A549 (cell line): ENCODE results near the gene CAPN6. TPM values are rescaled to one million over a fixed set of nuclear protein-coding genes. Genes with fewer than 3 reads are reported as not detected.
A peak's percentile ranks its signal among the peaks of the same experiment; 100 is the strongest.

ENCODE experiments used
- ATAC-seq, 2 experiments: fragments of 200-7000 bp in 1 of 2; fragments of >200 bp in 1 of 2; cut with Nextera tagmentation in 1 of 2; cut with Tn5 transposase in 1 of 2; 3 replicates each; pipeline versions ENCODE4 v1.8.0 to v1.9.1; 2018 to 2020; ENCODE audit warnings: mild to moderate bottlenecking in 1 of 2, moderate library complexity in 1 of 2
- CTCF ChIA-PET: fragments of 300-600 bp; sonication (Branson Sonifier 250); formaldehyde crosslinking; extraction: SDS; loops from one replicate; lab custom pipeline; 2021; ENCODE audit warnings: antibody characterized with exemption, inconsistent platforms; lab: Yijun Ruan, JAX
- POLR2A ChIA-PET: fragments of 350-600 bp; formaldehyde crosslinking; extraction: SDS; loops from one replicate; lab custom pipeline; 2021; ENCODE audit warnings: antibody characterized with exemption, inconsistent platforms; lab: Yijun Ruan, JAX
- DNase-seq, 2 experiments: peaks; one replicate each; pipeline versions ENCODE4 v3.0.0 to v3.0.0-alpha.2; 2011 to 2016; ENCODE audit warnings: low read depth in 1 of 2, low spot score in 1 of 2
- FAIRE-seq: peaks from 2 replicates; lab custom pipeline; 2011; peaks lifted over from hg19 to GRCh38; lab: Jason Lieb, UNC
- H3K27ac ChIP-seq, 2 experiments: fragments of >200 bp; sonication (Bioruptor Twin); formaldehyde crosslinking; 3 replicates each; pipeline ENCODE4 v1.5.1; 2016 to 2017
- H3K4me1 ChIP-seq: fragments of >200 bp; sonication (Bioruptor Twin); formaldehyde crosslinking; 3 replicates; pipeline ENCODE4 v1.6.1; 2016
- H3K4me2 ChIP-seq: fragments of >200 bp; sonication (Bioruptor Twin); formaldehyde crosslinking; 3 replicates; pipeline ENCODE4 v1.6.1; 2016
- H3K4me3 ChIP-seq: fragments of >200 bp; sonication (Bioruptor Twin); formaldehyde crosslinking; 3 replicates; pipeline ENCODE4 v1.5.1; 2016
- H3K9me3 ChIP-seq: fragments of >200 bp; sonication (Bioruptor Twin); formaldehyde crosslinking; 3 replicates; pipeline ENCODE4 v1.6.1; 2016
- BCL3 ChIP-seq: fragments of >200 bp; sonication (Bioruptor Twin); formaldehyde crosslinking; IDR thresholded peaks from 3 replicates; pipeline ENCODE4 v1.6.1; 2016
- CBX2 ChIP-seq: fragments of 200-600 bp; sonication (generic); IDR thresholded peaks from 2 replicates; pipeline ENCODE4 v1.6.1; 2016; ENCODE audit warnings: low read depth, mild to moderate bottlenecking, borderline replicate concordance
- CBX8 ChIP-seq: fragments of 200-600 bp; sonication (generic); IDR thresholded peaks from 2 replicates; pipeline ENCODE4 v1.6.1; 2016
- CEBPB ChIP-seq, 2 experiments: fragments of >200 bp in 1 of 2; sonication (Bioruptor Twin) in 1 of 2; formaldehyde crosslinking in 1 of 2; IDR thresholded peaks; 2 replicates each; pipeline ENCODE4 v1.6.1; 2012 to 2016
- E2F6 ChIP-seq: IDR thresholded peaks from 2 replicates; pipeline ENCODE4 v1.6.1; 2012; ENCODE audit warnings: low read depth, borderline replicate concordance
- FOXS1 ChIP-seq: fragments of 250-450 bp; sonication (Bioruptor Pico); IDR thresholded peaks from 2 replicates; pipeline ENCODE4 v1.5.0; 2020; ENCODE audit warnings: mild to moderate bottlenecking, moderate library complexity
- HEYL ChIP-seq: fragments of 250-450 bp; sonication (Bioruptor Pico); IDR thresholded peaks from 2 replicates; pipeline ENCODE4 v1.8.0; 2021; ENCODE audit warnings: mild to moderate bottlenecking, moderate library complexity
- JUN ChIP-seq, 2 experiments: fragments of >200 bp; sonication (Bioruptor Twin); formaldehyde crosslinking; IDR thresholded peaks; 2 replicates in 1 of 2; 3 replicates in 1 of 2; pipeline ENCODE4 v1.6.1; 2016 to 2017
- JUNB ChIP-seq: fragments of >200 bp; sonication (Bioruptor Twin); formaldehyde crosslinking; IDR thresholded peaks from 2 replicates; pipeline ENCODE4 v1.6.1; 2016
- MAFK ChIP-seq: fragments of 450-650 bp; IDR thresholded peaks from 2 replicates; pipeline ENCODE4 v1.6.1; 2014; ENCODE audit not compliant: partially characterized antibody
- MAX ChIP-seq: IDR thresholded peaks from 2 replicates; pipeline ENCODE4 v1.6.1; 2012
- MYC ChIP-seq: IDR thresholded peaks from 2 replicates; pipeline ENCODE4 v1.6.1; 2012; ENCODE audit warnings: mild to moderate bottlenecking, inconsistent platforms, low read length, improper control_type of control experiment, borderline replicate concordance
- NFE2L2 ChIP-seq: fragments of 150-350 bp; conservative IDR thresholded peaks from 2 replicates; pipeline ENCODE4 v1.6.1; 2014; ENCODE audit warnings: low read length
- NR3C1 ChIP-seq: fragments of >200 bp; sonication (Bioruptor Twin); formaldehyde crosslinking; IDR thresholded peaks from 3 replicates; pipeline ENCODE4 v1.6.1; 2017
- PHF8 ChIP-seq: fragments of 200-600 bp; sonication (generic); IDR thresholded peaks from 2 replicates; pipeline ENCODE4 v1.6.1; 2016; ENCODE audit warnings: low read depth, mild to moderate bottlenecking, antibody characterized with exemption, moderate library complexity, borderline replicate concordance
- POLR2A ChIP-seq: IDR thresholded peaks from 2 replicates; pipeline ENCODE4 v1.6.1; 2012; ENCODE audit warnings: mild to moderate bottlenecking, low read length
- RAD21 ChIP-seq, 2 experiments: fragments of >200 bp in 1 of 2; sonication (Bioruptor Twin) in 1 of 2; formaldehyde crosslinking in 1 of 2; IDR thresholded peaks in 1 of 2; conservative IDR thresholded peaks in 1 of 2; 2 replicates in 1 of 2; 3 replicates in 1 of 2; pipeline ENCODE4 v1.6.1; 2012 to 2018; ENCODE audit warnings: inconsistent platforms in 1 of 2
- RNF2 ChIP-seq: fragments of 200-600 bp; sonication (generic); IDR thresholded peaks from 2 replicates; pipeline ENCODE4 v1.6.1; 2016; ENCODE audit warnings: low read depth, mild to moderate bottlenecking, antibody characterized with exemption, moderate library complexity, borderline replicate concordance
- SMC3 ChIP-seq: fragments of >200 bp; sonication (Bioruptor Twin); formaldehyde crosslinking; IDR thresholded peaks from 3 replicates; pipeline ENCODE4 v1.6.1; 2018; ENCODE audit warnings: inconsistent platforms
- USF2 ChIP-seq: fragments of 450-650 bp; IDR thresholded peaks from 2 replicates; pipeline ENCODE4 v1.6.1; 2014; ENCODE audit warnings: antibody characterized with exemption
- ZNF302 ChIP-seq: fragments of 250-450 bp; sonication (Bioruptor Pico); IDR thresholded peaks from 2 replicates; pipeline ENCODE4 v1.9.0; 2021; ENCODE audit warnings: inconsistent platforms, mild to moderate bottlenecking, moderate library complexity
- WGBS: methylation state at CpG from one replicate; pipeline ENCODE4 v1.1.6; 2017; ENCODE audit errors: missing lambda C conversion rate; 5-methylcytosine and 5-hydroxymethylcytosine counted together
- polyA plus RNA-seq, 4 experiments: library from polyadenylated mRNA; depleted of rRNA in 3 of 4; stranded (reverse); fragments of >200 nt; fragmentation: RNase III in 1 of 4; extraction: RNeasy Plus Mini Kit Qiagen cat#74134 plus additional on column Dnase treatment in 1 of 4; gene quantifications; 2 replicates in 3 of 4; 3 replicates in 1 of 4; pipeline ENCODE4 v1.2.3, GENCODE V29; 2011 to 2017

The CAPN6 gene
- polyA plus RNA-seq, 2 of the 4 experiments (the other 2 are of a cell fraction), result not detected

GRCh38 chrX:111318901-111319300 is 48.6 kb upstream of the CAPN6 start:
- Histone ChIP-seq H3K4me1 (no peaks in the 10 kb centered on the region), H3K4me3 (no peak overlapping the region)
- POLR2A ChIA-PET, result no interaction called here
- DNase-seq (no peak), ATAC-seq (no peak)
- TF ChIP-seq HEYL (CRISPR knock-in tag) (no peak), USF2 (no peak)
- TF ChIP-seq, all 56 proteins: peak for 0
- FAIRE-seq, result no peak
- CTCF ChIA-PET, result no interaction called here
- H3K27ac ChIP-seq, result no peak overlapping the region
- no peak overlapping the region for H3K4me2 ChIP-seq
- no peaks in the 10 kb centered on the region for H3K9me3 ChIP-seq

GRCh38 chrX:111309083-111309482 is 38.8 kb upstream of the CAPN6 start:
- no peak overlapping the region for H3K27ac ChIP-seq
- H3K4me3 ChIP-seq, result no peak overlapping the region
- ChIA-PET POLR2A (no interaction called here), CTCF (no interaction called here)
- H3K4me1 ChIP-seq, result no peaks in the 10 kb centered on the region
- DNase-seq (no peak), ATAC-seq (no peak), FAIRE-seq (no peak)
- 40% methylated on average over 2 of the region's 2 CpGs for WGBS
- no peaks in the 10 kb centered on the region for H3K9me3 ChIP-seq
- TF ChIP-seq SMC3 (no peak), CBX2 (no peak), JUNB (no peak), NFE2L2 (no peak), BCL3 (no peak)
- no peak overlapping the region for H3K4me2 ChIP-seq

GRCh38 chrX:111308039-111308438 is 37.8 kb upstream of the CAPN6 start:
- POLR2A ChIA-PET, result no interaction called here
- H3K27ac ChIP-seq, result no peak overlapping the region
- no peaks in the 10 kb centered on the region for H3K4me1 ChIP-seq
- no peak for FAIRE-seq
- 16% methylated on average over 3 of the region's 3 CpGs for WGBS
- TF ChIP-seq CBX2 (no peak), FOXS1 (CRISPR knock-in tag) (no peak), ZNF302 (CRISPR knock-in tag) (no peak), MYC (no peak), JUN (IDR thresholded peaks at IDR 0.05) (no peak), MAX (no peak), E2F6 (no peak), POLR2A (no peak), CEBPB (IDR thresholded peaks at IDR 0.05) (no peak), PHF8 (no peak), JUNB (no peak), RAD21 (conservative IDR thresholded peaks at IDR 0.05 in 1 of 2, IDR thresholded peaks at IDR 0.05 in 1 of 2) (no peak), SMC3 (no peak), RNF2 (no peak), CBX8 (no peak)
- TF ChIP-seq, all 56 proteins: peak for 0
- CTCF ChIA-PET, result no interaction called here
- Histone ChIP-seq H3K4me3 (no peak overlapping the region), H3K4me2 (no peak overlapping the region), H3K9me3 (no peaks in the 10 kb centered on the region)
- DNase-seq, result no peak
- ATAC-seq, result no peak

GRCh38 chrX:111302284-111302683 is 32.0 kb upstream of the CAPN6 start:
- WGBS, result 10% methylated on average over 2 of the region's 2 CpGs
- TF ChIP-seq NR3C1 (no peak), NFE2L2 (peak; percentile 80), MAFK (peak; percentile 87)
- TF ChIP-seq, all 56 proteins: peak for 2
- Histone ChIP-seq H3K9me3 (no peaks in the 10 kb centered on the region), H3K4me1 (no peaks in the 10 kb centered on the region), H3K27ac (no peak overlapping the region), H3K4me3 (no peak overlapping the region), H3K4me2 (no peak overlapping the region)
- ATAC-seq (no peak), DNase-seq (no peak), FAIRE-seq (no peak)
- ChIA-PET POLR2A (no interaction called here), CTCF (no interaction called here)
